Uterus (tissue), 4 donors: ENCODE results near the gene UTP14C. TPM values are rescaled to one million over a fixed set of nuclear protein-coding genes. Genes with fewer than 3 reads are reported as not detected.

Experiments used
- DNase-seq, 2 donors: peaks; one replicate each; pipeline ENCODE4 v3.0.0-alpha.2; 2019 to 2020
- H3K27ac ChIP-seq, 2 donors: fragments of 200-600 bp; sonication (generic); 1 replicate in 1 of 2; 2 replicates in 1 of 2; pipeline ENCODE4 v1.5.1; 2016 to 2018
- H3K27me3 ChIP-seq, 2 donors: fragments of 200-600 bp; sonication (generic); one replicate each; pipeline ENCODE4 v1.5.1; 2018 to 2019; ENCODE audit warnings: control low read depth in 1 of 2
- H3K36me3 ChIP-seq, 2 donors: fragments of 200-600 bp; sonication (generic); one replicate each; pipeline ENCODE4 v1.5.1; 2019; ENCODE audit warnings: control low read depth in 1 of 2
- H3K4me1 ChIP-seq, 2 donors: fragments of 200-600 bp; sonication (generic); one replicate each; pipeline ENCODE4 v1.5.1; 2018 to 2019; ENCODE audit warnings: control low read depth in 1 of 2
- H3K4me3 ChIP-seq, 2 donors: fragments of 200-600 bp; sonication (generic); 1 replicate in 1 of 2; 2 replicates in 1 of 2; pipeline ENCODE4 v1.5.1; 2018 to 2019; ENCODE audit warnings: mild to moderate bottlenecking in 1 of 2
- H3K9me3 ChIP-seq, 2 donors: fragments of 200-600 bp; sonication (generic); one replicate each; pipeline ENCODE4 v1.5.1; 2019; ENCODE audit warnings: control low read depth in 1 of 2
- CTCF ChIP-seq, 4 experiments: fragments of 200-600 bp in 2 of 4; fragments of 450-650 bp in 2 of 4; sonication (generic) in 2 of 4; IDR thresholded peaks; one replicate each; pipeline ENCODE4 v1.5.1; 2016 to 2019; ENCODE audit warnings: antibody characterized with exemption in 4 of 4, mild to moderate bottlenecking in 2 of 4, moderate library complexity in 1 of 4
- POLR2A ChIP-seq, 2 donors: fragments of 450-650 bp; IDR thresholded peaks; one replicate each; pipeline ENCODE4 v1.6.1; 2016; ENCODE audit warnings: antibody characterized with exemption in 2 of 2, mild to moderate bottlenecking in 1 of 2, moderate library complexity in 1 of 2
- intact Hi-C: fragments of 100-400 bp; cut with DNase I; formaldehyde crosslinking; loops from one replicate; pipeline ENCODE4 v1.15.1; 2023; ENCODE audit warnings: low total_unique reads
- total RNA-seq, 4 donors: library from RNA; depleted of rRNA in 3 of 4; stranded (reverse); fragments of >200 nt in 3 of 4; gene quantifications; one replicate each; pipeline versions ENCODE4 v1.1.0 to v1.2.4, GENCODE V29; 2014 to 2023
- donor health status: DM: yes; HTN: yes; CAD: no.

Gene UTP14C
- total RNA-seq, 4 donors from 2014 or later = 9.4 to 40.3 (median 16.3) TPM

- no peaks in the 10 kb centered on the region for H3K27me3 ChIP-seq
- no peaks in the 10 kb centered on the region for H3K36me3 ChIP-seq
- intact Hi-C loops = no loop called here
- H3K27ac ChIP-seq = no peak overlapping the region
- H3K4me1 ChIP-seq = no peaks in the 10 kb centered on the region
- H3K4me3 ChIP-seq = no peak overlapping the region
- H3K9me3 ChIP-seq = no peaks in the 10 kb centered on the region
- TF ChIP-seq CTCF (IDR thresholded peaks at IDR 0.05) (no peak), POLR2A (IDR thresholded peaks at IDR 0.05) (no peak)
- no peak for DNase-seq
Observed at GRCh38 chr13:51998723-51999509, 25.6 kb upstream of the UTP14C start.

GRCh38 chr13:51999510-51999911, 25.0 kb upstream of the UTP14C start:
- H3K27me3 ChIP-seq = no peaks in the 10 kb centered on the region
- intact Hi-C loops = no loop called here
- H3K4me3 ChIP-seq = no peak overlapping the region
- no peaks in the 10 kb centered on the region for H3K36me3 ChIP-seq
- DNase-seq = no peak
- no peaks in the 10 kb centered on the region for H3K9me3 ChIP-seq
- H3K4me1 ChIP-seq = no peaks in the 10 kb centered on the region
- H3K27ac ChIP-seq = no peak overlapping the region
- TF ChIP-seq CTCF (IDR thresholded peaks at IDR 0.05) (no peak), POLR2A (IDR thresholded peaks at IDR 0.05) (no peak)

- Histone ChIP-seq H3K4me1 (no peaks in the 10 kb centered on the region), H3K27me3 (no peaks in the 10 kb centered on the region), H3K36me3 (no peaks in the 10 kb centered on the region), H3K27ac (no peak overlapping the region), H3K9me3 (no peaks in the 10 kb centered on the region), H3K4me3 (no peak overlapping the region)
- no peak for DNase-seq
- intact Hi-C loops = no loop called here
- TF ChIP-seq POLR2A (IDR thresholded peaks at IDR 0.05) = no peak
- TF ChIP-seq CTCF (IDR thresholded peaks at IDR 0.05) = no peak
Observed at GRCh38 chr13:51999921-52000320, 24.6 kb upstream of the UTP14C start.

- DNase-seq = no peak
- H3K36me3 ChIP-seq = no peaks in the 10 kb centered on the region
- H3K27me3 ChIP-seq = no peaks in the 10 kb centered on the region
- TF ChIP-seq CTCF (IDR thresholded peaks at IDR 0.05) = peak; percentile 48 to 68 (median 55)
- TF ChIP-seq POLR2A (IDR thresholded peaks at IDR 0.05) = no peak
- no peak overlapping the region for H3K27ac ChIP-seq
- intact Hi-C loops = no loop called here
- H3K9me3 ChIP-seq = no peaks in the 10 kb centered on the region
- H3K4me1 ChIP-seq = no peaks in the 10 kb centered on the region
- no peak overlapping the region for H3K4me3 ChIP-seq
Observed at GRCh38 chr13:52001120-52001731, 23.3 kb upstream of the UTP14C start.

- TF ChIP-seq POLR2A (IDR thresholded peaks at IDR 0.05) = no peak
- H3K27me3 ChIP-seq = no peaks in the 10 kb centered on the region
- intact Hi-C loops = no loop called here
- H3K4me3 ChIP-seq = no peak overlapping the region
- H3K27ac ChIP-seq = no peak overlapping the region
- DNase-seq = no peak
- no peaks in the 10 kb centered on the region for H3K36me3 ChIP-seq
- no peaks in the 10 kb centered on the region for H3K9me3 ChIP-seq
- H3K4me1 ChIP-seq = no peaks in the 10 kb centered on the region
Observed at GRCh38 chr13:52002361-52002760, 22.1 kb upstream of the UTP14C start.
